H1 (cell line): ENCODE results near the gene SLC13A3. TPM values are rescaled to one million over a fixed set of nuclear protein-coding genes. Genes with fewer than 3 reads are reported as not detected.

Experiments used
- CTCF ChIA-PET: fragments of 300-600 bp; sonication (Branson Sonifier 250); formaldehyde crosslinking; loops from one replicate; lab custom pipeline; 2021; ENCODE audit not compliant: partially characterized antibody; lab: Charles Lee
- POLR2A ChIA-PET: fragments of 300-600 bp; sonication (Branson Sonifier 250); formaldehyde crosslinking; loops from one replicate; lab custom pipeline; 2021; ENCODE audit warnings: inconsistent platforms; ENCODE audit not compliant: partially characterized antibody; lab: Charles Lee
- DNase-seq, 2 experiments: peaks; one replicate each; pipeline versions ENCODE4 v3.0.0 to v3.0.0-alpha.2; 2010 to 2022; ENCODE audit warnings: low spot score in 2 of 2, low read depth in 1 of 2, mixed read lengths in 1 of 2
- FAIRE-seq: peaks from 2 replicates; lab custom pipeline; 2011; peaks lifted over from hg19 to GRCh38; lab: Jason Lieb, UNC
- H2AFZ ChIP-seq: 2 replicates; pipeline ENCODE4 v1.8.1; 2012; ENCODE audit warnings: low read length, inconsistent platforms
- H2AK5ac ChIP-seq: 2 replicates; pipeline ENCODE4 v1.6.1; 2013; ENCODE audit warnings: low read depth, low read length
- H2BK120ac ChIP-seq: replicated peaks from 2 replicates; pipeline ENCODE3; 2013; ENCODE audit warnings: low read depth, low read length, inconsistent platforms
- H2BK12ac ChIP-seq: 2 replicates; pipeline ENCODE4 v1.6.1; 2013; ENCODE audit warnings: low read depth, low read length
- H2BK15ac ChIP-seq: 2 replicates; pipeline ENCODE4 v1.6.1; 2013; ENCODE audit warnings: low read length
- H2BK20ac ChIP-seq: 2 replicates; pipeline ENCODE4 v1.6.1; 2013; ENCODE audit warnings: low read length
- H2BK5ac ChIP-seq: 2 replicates; pipeline ENCODE4 v1.6.1; 2013; ENCODE audit warnings: low read depth, low read length
- H3K14ac ChIP-seq: 2 replicates; pipeline ENCODE4 v1.6.1; 2013; ENCODE audit warnings: inconsistent platforms; ENCODE audit not compliant: insufficient read length
- H3K18ac ChIP-seq: 2 replicates; pipeline ENCODE4 v1.6.1; 2013; ENCODE audit warnings: low read length; ENCODE audit errors: extremely low read depth
- H3K23ac ChIP-seq: 2 replicates; pipeline ENCODE4 v1.6.1; 2013; ENCODE audit warnings: inconsistent platforms; ENCODE audit not compliant: insufficient read length
- H3K23me2 ChIP-seq: 2 replicates; pipeline ENCODE4 v1.6.1; 2013; ENCODE audit warnings: low read depth, low read length
- H3K27ac ChIP-seq: 2 replicates; pipeline ENCODE4 v1.6.1; 2011; ENCODE audit warnings: low read depth, low read length, inconsistent platforms
- H3K27me3 ChIP-seq, 4 experiments: replicated peaks in 1 of 4; 1 replicate in 1 of 4; 2 replicates in 3 of 4; pipeline versions ENCODE4 v1.6.1 to v1.8.1; 2011 to 2013; ENCODE audit warnings: low read length in 3 of 4, mild to moderate bottlenecking in 3 of 4, inconsistent platforms in 2 of 4, mixed read lengths in 2 of 4, moderate library complexity in 1 of 4; ENCODE audit not compliant: control insufficient read depth in 3 of 4, insufficient read depth in 3 of 4; ENCODE audit errors: extremely low read depth in 1 of 4
- H3K36me3 ChIP-seq, 4 experiments: 2 replicates each; pipeline versions ENCODE4 v1.6.1 to v1.8.1; 2011 to 2013; ENCODE audit warnings: mild to moderate bottlenecking in 4 of 4, low read length in 3 of 4, moderate library complexity in 2 of 4, control low read depth in 1 of 4, inconsistent platforms in 1 of 4; ENCODE audit not compliant: insufficient read depth in 4 of 4, control insufficient read depth in 2 of 4
- H3K4ac ChIP-seq: replicated peaks from 2 replicates; pipeline ENCODE3; 2013; ENCODE audit warnings: low read length, low read depth, mixed read lengths, inconsistent platforms; ENCODE audit not compliant: insufficient read length
- H3K4me1 ChIP-seq, 4 experiments: replicated peaks in 1 of 4; 1 replicate in 1 of 4; 2 replicates in 3 of 4; pipeline versions ENCODE4 v1.6.1 to v1.8.1; 2011 to 2013; ENCODE audit warnings: low read length in 3 of 4, inconsistent platforms in 2 of 4, mixed read lengths in 1 of 4; ENCODE audit not compliant: insufficient read depth in 4 of 4, control insufficient read depth in 3 of 4
- H3K4me2 ChIP-seq, 2 experiments: 2 replicates each; pipeline versions ENCODE4 v1.6.1 to v1.8.1; 2011 to 2013; ENCODE audit warnings: low read depth in 2 of 2, low read length in 2 of 2, control low read depth in 1 of 2, inconsistent platforms in 1 of 2, mild to moderate bottlenecking in 1 of 2; ENCODE audit not compliant: insufficient read depth in 1 of 2
- H3K4me3 ChIP-seq, 4 experiments: fragments of 200-600, 300-600 bp in 1 of 4; sonication (generic), shearing (Covaris generic), sonication (Bioruptor Twin) in 1 of 4; 2 replicates each; pipeline versions ENCODE4 v1.5.1 to v1.8.1; 2011 to 2016; ENCODE audit warnings: low read length in 4 of 4, low read depth in 3 of 4, control low read depth in 2 of 4, inconsistent platforms in 2 of 4, mild to moderate bottlenecking in 2 of 4, mixed read lengths in 1 of 4, moderate library complexity in 1 of 4; ENCODE audit not compliant: insufficient read depth in 2 of 4; ENCODE audit errors: extremely low read depth in 1 of 4
- H3K56ac ChIP-seq: replicated peaks from 2 replicates; pipeline ENCODE3; 2013; ENCODE audit warnings: low read depth, mild to moderate bottlenecking, mixed read lengths, low read length, inconsistent platforms; ENCODE audit not compliant: insufficient read length
- H3K79me1 ChIP-seq: 2 replicates; pipeline ENCODE4 v1.6.1; 2013; ENCODE audit warnings: low read depth, low read length, control low read depth
- H3K79me2 ChIP-seq, 2 experiments: 2 replicates each; pipeline versions ENCODE4 v1.6.1 to v1.8.1; 2012 to 2013; ENCODE audit warnings: low read length in 2 of 2, mild to moderate bottlenecking in 2 of 2, inconsistent platforms in 1 of 2; ENCODE audit not compliant: insufficient read depth in 2 of 2, control insufficient read depth in 1 of 2
- H3K9ac ChIP-seq, 4 experiments: replicated peaks in 1 of 4; 1 replicate in 1 of 4; 2 replicates in 3 of 4; pipeline versions ENCODE4 v1.6.1 to v1.8.1; 2011 to 2013; ENCODE audit warnings: low read depth in 3 of 4, low read length in 3 of 4, control low read depth in 2 of 4, mild to moderate bottlenecking in 2 of 4, moderate library complexity in 2 of 4, inconsistent platforms in 1 of 4; ENCODE audit errors: extremely low read depth in 1 of 4
- H3K9me3 ChIP-seq, 2 experiments: 2 replicates each; pipeline versions ENCODE4 v1.6.1 to v1.8.1; 2012 to 2013; ENCODE audit warnings: mild to moderate bottlenecking in 2 of 2, moderate library complexity in 2 of 2, control low read depth in 1 of 2, inconsistent platforms in 1 of 2, low read depth in 1 of 2, low read length in 1 of 2, mixed read lengths in 1 of 2; ENCODE audit not compliant: insufficient read depth in 2 of 2
- H4K20me1 ChIP-seq, 2 experiments: replicated peaks in 1 of 2; 2 replicates each; pipeline versions ENCODE3 to v1.8.1; 2011 to 2013; ENCODE audit warnings: inconsistent platforms in 2 of 2, low read length in 2 of 2, mild to moderate bottlenecking in 1 of 2; ENCODE audit not compliant: insufficient read depth in 2 of 2, control insufficient read depth in 1 of 2
- H4K5ac ChIP-seq: 2 replicates; pipeline ENCODE4 v1.6.1; 2013; ENCODE audit warnings: low read length, low read depth, mixed read lengths, inconsistent platforms; ENCODE audit not compliant: insufficient read length
- H4K8ac ChIP-seq: 2 replicates; pipeline ENCODE4 v1.8.0; 2013; ENCODE audit warnings: mild to moderate bottlenecking, moderate library complexity, low read length, inconsistent platforms; ENCODE audit not compliant: insufficient read depth; ENCODE audit errors: extremely low read depth
- H4K91ac ChIP-seq: replicated peaks from 2 replicates; pipeline ENCODE3; 2013; ENCODE audit warnings: low read length, mixed read lengths, inconsistent platforms; ENCODE audit not compliant: insufficient read length
- polyA plus RNA-seq, 7 experiments: library from polyadenylated mRNA; depleted of rRNA in 3 of 7; stranded (reverse) in 5 of 7; unstranded in 2 of 7; fragments of >200 nt in 5 of 7; fragments of 200-250 nt in 2 of 7; gene quantifications; 1 replicate in 5 of 7; 2 replicates in 1 of 7; 4 replicates in 1 of 7; pipeline versions ENCODE4 v1.2.1 to v1.2.3, GENCODE V29; 2011 to 2013; ENCODE audit warnings: missing spikeins in 2 of 7, mixed read lengths in 2 of 7
- total RNA-seq: library from RNA; stranded (reverse); fragmentation: NEBNext Ultra II Directional; extraction: Animal tissue kit (Norgen Biotek cat#: 25700); gene quantifications from 2 replicates; pipeline ENCODE4 v1.2.1, GENCODE V29; 2021
- TF ChIP-seq, protein P1 (sequence below): fragments of 300-600 bp; sonication (generic); IDR thresholded peaks from 2 replicates; pipeline ENCODE4 v1.7.1; 2012; ENCODE audit warnings: low read length, moderate library complexity, mild to moderate bottlenecking, inconsistent platforms; ENCODE audit not compliant: insufficient replicate concordance

The SLC13A3 gene
- total and polyA plus RNA-seq, 2 of the 8 experiments (the other 6 are each of a cell fraction or from before 2014, with no cell fraction given): 9.4 to 12.6 TPM

DNA sequence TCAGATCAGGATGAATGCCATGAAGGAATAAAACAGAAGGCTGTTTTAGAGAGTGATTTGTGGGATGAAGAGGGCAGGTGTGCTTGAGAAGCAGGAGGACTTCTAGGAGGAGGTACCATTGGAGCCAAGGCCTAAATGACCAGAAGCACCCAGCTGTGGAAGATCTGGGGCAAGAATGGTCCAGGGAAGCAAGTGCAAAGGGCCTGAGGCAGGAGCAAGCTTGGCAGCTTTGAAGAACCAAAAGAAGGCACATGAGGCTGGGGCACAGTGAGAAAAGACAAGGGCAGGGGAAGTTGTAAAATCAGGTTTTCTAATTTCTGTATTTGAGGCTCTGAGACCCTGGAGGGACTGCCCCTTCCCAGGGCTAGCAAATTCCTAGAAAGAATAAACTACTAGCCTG is 9.8 kb downstream of the SLC13A3 start:
- H2AK5ac ChIP-seq: no peak overlapping the region
- peaks cover 0 to 4% (median under 1%) of the 10 kb centered on the region in 4 experiments; a peak in 2 of 7 replicates for H3K4me1 ChIP-seq
- H3K4me3 ChIP-seq: no peak overlapping the region
- no peaks in the 10 kb centered on the region for H3K9me3 ChIP-seq
- H3K9ac ChIP-seq: no peak overlapping the region
- H2AFZ ChIP-seq: no peak overlapping the region
- no peak overlapping the region for H2BK5ac ChIP-seq
- H3K79me1 ChIP-seq: no peaks in the 10 kb centered on the region
- no peak overlapping the region for H3K18ac ChIP-seq
- H3K79me2 ChIP-seq: no peaks in the 10 kb centered on the region
- POLR2A ChIA-PET: no interaction called here
- H3K4ac ChIP-seq: no peak overlapping the region
- no peak for FAIRE-seq
- CTCF ChIA-PET: interaction anchor here (1.2 to 1.5 kb wide), 2 partner anchors 79 to 119 kb away, joined by 3 read pairs; no protein-coding TSS in a partner anchor
- H3K14ac ChIP-seq: no peak overlapping the region
- H2BK20ac ChIP-seq: 0 out of 2 replicates have a peak overlapping the region, but pooled peaks have one; percentile 21
- no peak overlapping the region for H3K4me2 ChIP-seq
- no peak overlapping the region for H2BK15ac ChIP-seq
- no peak overlapping the region for H2BK12ac ChIP-seq
- H3K27ac ChIP-seq: no peak overlapping the region
- no peaks in the 10 kb centered on the region for H4K20me1 ChIP-seq
- H4K91ac ChIP-seq: no peak overlapping the region
- no peak overlapping the region for H3K23ac ChIP-seq
- H3K23me2 ChIP-seq: no peaks in the 10 kb centered on the region
- H3K56ac ChIP-seq: no peak overlapping the region
- no peak overlapping the region for H2BK120ac ChIP-seq
- no peaks in the 10 kb centered on the region for H3K36me3 ChIP-seq
- no peaks in the 10 kb centered on the region for H3K27me3 ChIP-seq
- DNase-seq: no peak
- H4K8ac ChIP-seq: no peak overlapping the region
- no peak overlapping the region for H4K5ac ChIP-seq
- TF ChIP-seq, protein P1, sequence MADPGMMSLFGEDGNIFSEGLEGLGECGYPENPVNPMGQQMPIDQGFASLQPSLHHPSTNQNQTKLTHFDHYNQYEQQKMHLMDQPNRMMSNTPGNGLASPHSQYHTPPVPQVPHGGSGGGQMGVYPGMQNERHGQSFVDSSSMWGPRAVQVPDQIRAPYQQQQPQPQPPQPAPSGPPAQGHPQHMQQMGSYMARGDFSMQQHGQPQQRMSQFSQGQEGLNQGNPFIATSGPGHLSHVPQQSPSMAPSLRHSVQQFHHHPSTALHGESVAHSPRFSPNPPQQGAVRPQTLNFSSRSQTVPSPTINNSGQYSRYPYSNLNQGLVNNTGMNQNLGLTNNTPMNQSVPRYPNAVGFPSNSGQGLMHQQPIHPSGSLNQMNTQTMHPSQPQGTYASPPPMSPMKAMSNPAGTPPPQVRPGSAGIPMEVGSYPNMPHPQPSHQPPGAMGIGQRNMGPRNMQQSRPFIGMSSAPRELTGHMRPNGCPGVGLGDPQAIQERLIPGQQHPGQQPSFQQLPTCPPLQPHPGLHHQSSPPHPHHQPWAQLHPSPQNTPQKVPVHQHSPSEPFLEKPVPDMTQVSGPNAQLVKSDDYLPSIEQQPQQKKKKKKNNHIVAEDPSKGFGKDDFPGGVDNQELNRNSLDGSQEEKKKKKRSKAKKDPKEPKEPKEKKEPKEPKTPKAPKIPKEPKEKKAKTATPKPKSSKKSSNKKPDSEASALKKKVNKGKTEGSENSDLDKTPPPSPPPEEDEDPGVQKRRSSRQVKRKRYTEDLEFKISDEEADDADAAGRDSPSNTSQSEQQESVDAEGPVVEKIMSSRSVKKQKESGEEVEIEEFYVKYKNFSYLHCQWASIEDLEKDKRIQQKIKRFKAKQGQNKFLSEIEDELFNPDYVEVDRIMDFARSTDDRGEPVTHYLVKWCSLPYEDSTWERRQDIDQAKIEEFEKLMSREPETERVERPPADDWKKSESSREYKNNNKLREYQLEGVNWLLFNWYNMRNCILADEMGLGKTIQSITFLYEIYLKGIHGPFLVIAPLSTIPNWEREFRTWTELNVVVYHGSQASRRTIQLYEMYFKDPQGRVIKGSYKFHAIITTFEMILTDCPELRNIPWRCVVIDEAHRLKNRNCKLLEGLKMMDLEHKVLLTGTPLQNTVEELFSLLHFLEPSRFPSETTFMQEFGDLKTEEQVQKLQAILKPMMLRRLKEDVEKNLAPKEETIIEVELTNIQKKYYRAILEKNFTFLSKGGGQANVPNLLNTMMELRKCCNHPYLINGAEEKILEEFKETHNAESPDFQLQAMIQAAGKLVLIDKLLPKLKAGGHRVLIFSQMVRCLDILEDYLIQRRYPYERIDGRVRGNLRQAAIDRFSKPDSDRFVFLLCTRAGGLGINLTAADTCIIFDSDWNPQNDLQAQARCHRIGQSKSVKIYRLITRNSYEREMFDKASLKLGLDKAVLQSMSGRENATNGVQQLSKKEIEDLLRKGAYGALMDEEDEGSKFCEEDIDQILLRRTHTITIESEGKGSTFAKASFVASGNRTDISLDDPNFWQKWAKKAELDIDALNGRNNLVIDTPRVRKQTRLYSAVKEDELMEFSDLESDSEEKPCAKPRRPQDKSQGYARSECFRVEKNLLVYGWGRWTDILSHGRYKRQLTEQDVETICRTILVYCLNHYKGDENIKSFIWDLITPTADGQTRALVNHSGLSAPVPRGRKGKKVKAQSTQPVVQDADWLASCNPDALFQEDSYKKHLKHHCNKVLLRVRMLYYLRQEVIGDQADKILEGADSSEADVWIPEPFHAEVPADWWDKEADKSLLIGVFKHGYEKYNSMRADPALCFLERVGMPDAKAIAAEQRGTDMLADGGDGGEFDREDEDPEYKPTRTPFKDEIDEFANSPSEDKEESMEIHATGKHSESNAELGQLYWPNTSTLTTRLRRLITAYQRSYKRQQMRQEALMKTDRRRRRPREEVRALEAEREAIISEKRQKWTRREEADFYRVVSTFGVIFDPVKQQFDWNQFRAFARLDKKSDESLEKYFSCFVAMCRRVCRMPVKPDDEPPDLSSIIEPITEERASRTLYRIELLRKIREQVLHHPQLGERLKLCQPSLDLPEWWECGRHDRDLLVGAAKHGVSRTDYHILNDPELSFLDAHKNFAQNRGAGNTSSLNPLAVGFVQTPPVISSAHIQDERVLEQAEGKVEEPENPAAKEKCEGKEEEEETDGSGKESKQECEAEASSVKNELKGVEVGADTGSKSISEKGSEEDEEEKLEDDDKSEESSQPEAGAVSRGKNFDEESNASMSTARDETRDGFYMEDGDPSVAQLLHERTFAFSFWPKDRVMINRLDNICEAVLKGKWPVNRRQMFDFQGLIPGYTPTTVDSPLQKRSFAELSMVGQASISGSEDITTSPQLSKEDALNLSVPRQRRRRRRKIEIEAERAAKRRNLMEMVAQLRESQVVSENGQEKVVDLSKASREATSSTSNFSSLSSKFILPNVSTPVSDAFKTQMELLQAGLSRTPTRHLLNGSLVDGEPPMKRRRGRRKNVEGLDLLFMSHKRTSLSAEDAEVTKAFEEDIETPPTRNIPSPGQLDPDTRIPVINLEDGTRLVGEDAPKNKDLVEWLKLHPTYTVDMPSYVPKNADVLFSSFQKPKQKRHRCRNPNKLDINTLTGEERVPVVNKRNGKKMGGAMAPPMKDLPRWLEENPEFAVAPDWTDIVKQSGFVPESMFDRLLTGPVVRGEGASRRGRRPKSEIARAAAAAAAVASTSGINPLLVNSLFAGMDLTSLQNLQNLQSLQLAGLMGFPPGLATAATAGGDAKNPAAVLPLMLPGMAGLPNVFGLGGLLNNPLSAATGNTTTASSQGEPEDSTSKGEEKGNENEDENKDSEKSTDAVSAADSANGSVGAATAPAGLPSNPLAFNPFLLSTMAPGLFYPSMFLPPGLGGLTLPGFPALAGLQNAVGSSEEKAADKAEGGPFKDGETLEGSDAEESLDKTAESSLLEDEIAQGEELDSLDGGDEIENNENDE: no peak
